Left lung (tissue), 10 donors: Measurements from ENCODE around the gene FILIP1L. TPM values are rescaled to one million over a fixed set of nuclear protein-coding genes. Genes with fewer than 3 reads are reported as not detected.
A peak's percentile ranks its signal among the peaks of the same experiment; 100 is the strongest.
"Not testable (repeated sequence)": the region's sequence is repeated elsewhere in the genome, so short reads cannot be mapped to it uniquely, and the experiment has no call there.

Experiments used
- ATAC-seq: fragments of 200-7000 bp; cut with Tn5 transposase; one replicate; pipeline ENCODE4 v1.9.1; 2020; ENCODE audit warnings: moderate library complexity
- DNase-seq, 4 donors: peaks; one replicate each; pipeline ENCODE4 v3.0.0-alpha.2; 2013 to 2020
- H3K27ac ChIP-seq, 2 donors: fragments of 200-600 bp; sonication (generic) in 1 of 2; one replicate each; pipeline versions ENCODE4 v1.5.0 to v1.8.0; 2020 to 2021
- H3K27me3 ChIP-seq, 2 donors: fragments of 200-600 bp; sonication (generic) in 1 of 2; one replicate each; pipeline versions ENCODE4 v1.5.0 to v1.8.0; 2020 to 2021
- H3K36me3 ChIP-seq, 2 donors: fragments of 200-600 bp; sonication (generic) in 1 of 2; one replicate each; pipeline versions ENCODE4 v1.5.0 to v1.8.0; 2020 to 2021
- H3K4me1 ChIP-seq, 2 donors: fragments of 200-600 bp; one replicate each; pipeline ENCODE4 v1.8.0; 2021
- H3K4me3 ChIP-seq, 2 donors: fragments of 200-600 bp; sonication (generic) in 1 of 2; one replicate each; pipeline versions ENCODE4 v1.5.0 to v1.8.0; 2020 to 2021; ENCODE audit warnings: mild to moderate bottlenecking in 1 of 2
- H3K9me3 ChIP-seq, 2 donors: fragments of 200-600 bp; sonication (generic) in 1 of 2; one replicate each; pipeline versions ENCODE4 v1.5.0 to v1.8.0; 2020 to 2021
- intact Hi-C, 2 donors: fragments of 100-400 bp; cut with DNase I; formaldehyde crosslinking; loops; one replicate each; pipeline versions ENCODE4 v1.11.2 to v1.14.2; 2022
- polyA plus RNA-seq, 6 donors: library from polyadenylated mRNA; unstranded; fragments of 120-200 nt; gene quantifications; one replicate each; pipeline ENCODE4 v1.2.1, GENCODE V29; 2013; ENCODE audit not compliant: insufficient read length in 6 of 6
- total RNA-seq, 2 donors: library from RNA; stranded (reverse); fragmentation: NEBNext Ultra II Directional; extraction: Animal tissue kit (Norgen Biotek cat#: 25700); gene quantifications; one replicate each; pipeline ENCODE4 v1.2.1, GENCODE V29; 2021
- TF ChIP-seq, protein P1 (sequence below), 2 donors: fragments of 200-600 bp; sonication (generic) in 1 of 2; IDR thresholded peaks; one replicate each; pipeline versions ENCODE4 v1.5.0 to v1.8.0; 2021; ENCODE audit warnings: antibody characterized with exemption in 2 of 2
- donor health status: DM: no; HTN: yes; CAD: no.
- donor health status: DM: no; HTN: no; CAD: no.

FILIP1L gene
- total and polyA plus RNA-seq, 8 donors = 10.6 to 68.9 (median 14.8) TPM

- H3K36me3 ChIP-seq = no peaks in the 10 kb centered on the region
- no peak for ATAC-seq
- TF ChIP-seq, protein P1, sequence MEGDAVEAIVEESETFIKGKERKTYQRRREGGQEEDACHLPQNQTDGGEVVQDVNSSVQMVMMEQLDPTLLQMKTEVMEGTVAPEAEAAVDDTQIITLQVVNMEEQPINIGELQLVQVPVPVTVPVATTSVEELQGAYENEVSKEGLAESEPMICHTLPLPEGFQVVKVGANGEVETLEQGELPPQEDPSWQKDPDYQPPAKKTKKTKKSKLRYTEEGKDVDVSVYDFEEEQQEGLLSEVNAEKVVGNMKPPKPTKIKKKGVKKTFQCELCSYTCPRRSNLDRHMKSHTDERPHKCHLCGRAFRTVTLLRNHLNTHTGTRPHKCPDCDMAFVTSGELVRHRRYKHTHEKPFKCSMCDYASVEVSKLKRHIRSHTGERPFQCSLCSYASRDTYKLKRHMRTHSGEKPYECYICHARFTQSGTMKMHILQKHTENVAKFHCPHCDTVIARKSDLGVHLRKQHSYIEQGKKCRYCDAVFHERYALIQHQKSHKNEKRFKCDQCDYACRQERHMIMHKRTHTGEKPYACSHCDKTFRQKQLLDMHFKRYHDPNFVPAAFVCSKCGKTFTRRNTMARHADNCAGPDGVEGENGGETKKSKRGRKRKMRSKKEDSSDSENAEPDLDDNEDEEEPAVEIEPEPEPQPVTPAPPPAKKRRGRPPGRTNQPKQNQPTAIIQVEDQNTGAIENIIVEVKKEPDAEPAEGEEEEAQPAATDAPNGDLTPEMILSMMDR (IDR thresholded peaks at IDR 0.05) = no peak
- no peaks in the 10 kb centered on the region for H3K9me3 ChIP-seq
- DNase-seq = no peak
- intact Hi-C loops = no loop called here
- peaks cover 0 to 10% of the 10 kb centered on the region in 2 donors for H3K4me1 ChIP-seq
- no peak overlapping the region for H3K27ac ChIP-seq
- no peak overlapping the region for H3K4me3 ChIP-seq
- no peaks in the 10 kb centered on the region for H3K27me3 ChIP-seq
These were observed 56.4 kb downstream of the FILIP1L start for GRCh38 chr3:100057716-100058575.

GRCh38 chr3:100053951-100054620, 60.2 kb downstream of the FILIP1L start:
- intact Hi-C loops = no loop called here

GRCh38 chr3:100051513-100051912, 62.8 kb downstream of the FILIP1L start:
- intact Hi-C loops, H3K9me3 ChIP-seq, DNase-seq, H3K27ac ChIP-seq, H3K27me3 ChIP-seq, H3K36me3 ChIP-seq, ATAC-seq, H3K4me3 ChIP-seq: not testable (repeated sequence)
- H3K4me1 ChIP-seq = peaks cover 0 to 17% of the 10 kb centered on the region in 2 donors

More at GRCh38 chr3:100053951-100054620, 60.2 kb downstream of the FILIP1L start:
- Histone ChIP-seq H3K27me3 (no peaks in the 10 kb centered on the region), H3K4me1 (no peaks in the 10 kb centered on the region), H3K9me3 (no peaks in the 10 kb centered on the region), H3K27ac (no peak overlapping the region), H3K4me3 (no peak overlapping the region), H3K36me3 (no peaks in the 10 kb centered on the region)
- TF ChIP-seq, protein P1 (IDR thresholded peaks at IDR 0.05) = no peak
- ATAC-seq = peak; percentile 79
- peak in 1 of 4 donors; percentile 22 for DNase-seq

- ATAC-seq (no peak), DNase-seq (no peak)
- Histone ChIP-seq H3K4me1 (peaks cover 11 to 44% of the 10 kb centered on the region in 2 donors), H3K4me3 (no peak overlapping the region), H3K27ac (peak overlapping the region in 1 of 2 donors; percentile 39), H3K9me3 (no peaks in the 10 kb centered on the region), H3K27me3 (no peaks in the 10 kb centered on the region), H3K36me3 (no peaks in the 10 kb centered on the region)
- TF ChIP-seq, protein P1 (IDR thresholded peaks at IDR 0.05) = no peak
- intact Hi-C loops = no loop called here
These were observed 66.1 kb downstream of the FILIP1L start for GRCh38 chr3:100048248-100048647.

DNA sequence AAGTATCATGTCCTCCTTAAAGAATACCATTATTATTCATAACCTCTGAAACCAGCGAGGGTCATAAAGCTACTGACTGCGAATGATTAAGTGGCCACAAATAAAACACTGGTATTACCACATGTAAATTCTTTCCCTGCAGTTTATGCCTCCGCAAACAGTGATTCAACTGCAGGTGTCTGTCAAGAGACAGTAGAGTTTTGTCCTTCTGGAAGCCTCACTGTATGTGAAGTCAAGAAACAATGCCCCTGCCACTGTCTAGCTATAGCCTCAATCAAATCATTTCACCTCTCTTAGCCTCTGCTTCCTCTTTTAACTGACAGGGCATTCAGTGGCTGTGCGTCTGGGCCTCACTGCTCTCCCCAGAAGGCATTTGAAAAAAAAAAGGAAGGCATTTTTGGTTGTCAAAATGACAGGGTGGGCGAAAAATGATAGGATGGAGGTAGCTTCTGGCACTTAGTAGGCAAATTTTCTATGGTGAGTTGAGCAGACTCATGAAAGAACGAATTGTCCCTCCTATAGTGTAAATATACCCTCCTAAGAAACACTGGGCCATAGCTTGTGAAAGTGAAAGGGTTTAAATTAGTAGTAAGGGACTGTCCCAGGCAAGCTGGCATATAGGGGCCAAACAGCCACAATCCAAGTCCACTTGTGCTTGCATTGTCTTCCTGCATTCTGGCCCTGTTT, 66.7 kb downstream of the FILIP1L start:
- Histone ChIP-seq H3K36me3 (no peaks in the 10 kb centered on the region), H3K4me1 (peaks cover 17 to 44% of the 10 kb centered on the region in 2 donors), H3K27me3 (no peaks in the 10 kb centered on the region), H3K9me3 (no peaks in the 10 kb centered on the region), H3K27ac (peak overlapping the region in 1 of 2 donors; percentile 39), H3K4me3 (no peak overlapping the region)
- intact Hi-C loops = no loop called here
- TF ChIP-seq, protein P1 (IDR thresholded peaks at IDR 0.05) = no peak
- ATAC-seq (peak; percentile 58), DNase-seq (peak in 1 of 4 donors; percentile 38)
